Activated CD4-positive, alpha-beta memory T cell treated with anti-CD3 and anti-CD28 coated beads, Interleukin-2, amount 10 ng/mL, durations not matched to agents 7 days and 5 days (primary cell): ENCODE results near the gene PPP1CA. TPM values are rescaled to one million over a fixed set of nuclear protein-coding genes. Genes with fewer than 3 reads are reported as not detected.

ENCODE experiments used
- CTCF ChIA-PET: fragments of 350-600 bp; sonication (Branson Sonifier 250); formaldehyde crosslinking; loops from one replicate; lab custom pipeline; 2021; ENCODE audit warnings: antibody characterized with exemption, inconsistent platforms; lab: Charles Lee
- POLR2A ChIA-PET: fragments of 350-600 bp; sonication (Branson Sonifier 250); formaldehyde crosslinking; loops from one replicate; lab custom pipeline; 2021; ENCODE audit warnings: antibody characterized with exemption; lab: Charles Lee
- DNase-seq: peaks from one replicate; pipeline ENCODE4 v3.0.0-alpha.2; 2020
- H3K27ac Mint-ChIP-seq: one replicate; pipeline ENCODE4 v1.8.0; 2021; ENCODE audit warnings: mild to moderate bottlenecking, mixed read lengths
- H3K27me3 Mint-ChIP-seq: one replicate; pipeline ENCODE4 v1.8.0; 2021; ENCODE audit warnings: mixed read lengths
- H3K36me3 Mint-ChIP-seq: one replicate; pipeline ENCODE4 v1.8.0; 2021; ENCODE audit warnings: low read depth, mixed read lengths
- H3K4me1 Mint-ChIP-seq: one replicate; pipeline ENCODE4 v1.8.0; 2021; ENCODE audit warnings: mixed read lengths
- H3K4me3 Mint-ChIP-seq: one replicate; pipeline ENCODE4 v1.8.0; 2021; ENCODE audit warnings: mild to moderate bottlenecking, mixed read lengths
- H3K9me3 Mint-ChIP-seq: one replicate; pipeline ENCODE4 v1.8.0; 2021; ENCODE audit warnings: mixed read lengths
- total RNA-seq, 2 experiments: library from RNA; stranded (reverse); gene quantifications; one replicate each; pipeline ENCODE4 v1.2.3, GENCODE V29; 2021

The PPP1CA gene
- total RNA-seq = 100 to 1,000 TPM; 308 to 315 TPM

DNA sequence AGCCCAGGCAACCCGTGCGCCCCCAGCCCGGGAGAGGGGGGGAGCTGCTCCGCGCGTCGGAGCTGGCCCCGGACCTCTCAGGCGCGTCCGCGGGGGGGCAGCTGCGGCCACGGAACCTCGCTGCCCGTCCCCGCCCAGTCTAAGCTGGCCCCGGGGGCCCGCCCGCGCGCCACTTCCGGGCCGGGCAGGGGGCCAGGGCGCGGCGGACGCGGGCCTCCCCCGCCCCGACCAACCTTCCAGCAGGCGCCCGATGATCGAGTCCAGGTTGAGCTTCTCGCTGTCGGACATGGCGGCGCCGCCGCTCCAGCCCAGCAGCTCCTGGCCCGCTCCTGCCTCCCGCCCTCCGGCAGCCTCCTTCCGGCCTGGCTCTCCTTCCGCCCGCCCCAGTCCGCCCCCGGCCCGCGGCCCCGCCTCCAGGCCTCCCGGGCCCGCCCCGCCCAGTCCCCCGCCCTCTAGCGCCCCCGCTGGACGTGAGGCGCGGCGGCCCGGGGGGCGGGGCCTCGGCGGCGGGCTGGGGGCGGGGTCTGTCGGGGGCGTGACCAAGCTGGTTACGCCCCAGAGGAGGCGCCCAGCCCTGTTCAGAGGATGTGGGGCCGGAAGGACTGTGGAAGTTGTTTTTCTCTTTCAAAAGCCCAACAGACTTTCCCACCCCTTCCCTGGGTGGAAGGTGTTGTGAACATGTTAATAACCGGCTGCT is at the start of gene PPP1CA:
Gene PPP1CA, minus strand, starts transcription at position 364 of the 697 bp plus-strand sequence. Its CDS starts 76 bp downstream, at position 288.
- no peaks in the 10 kb centered on the region for H3K27me3 Mint-ChIP-seq
- peak within 1 kb of the TSS; percentile 99 for H3K27ac Mint-ChIP-seq
- H3K36me3 Mint-ChIP-seq = peaks cover 64% of the 10 kb centered on the region
- DNase-seq = peak; percentile 93
- ChIA-PET CTCF (interaction anchor here (0.6 to 6.4 kb wide), 32 partner anchors 10 to 228 kb away, joined by 3 to 67 read pairs (median 5); partner anchors contain the start of genes AIP, CLCF1, NUDT8 and PITPNM1), POLR2A (interaction anchor here (0.9 to 10.7 kb wide), 25 partner anchors 10 to 229 kb away, joined by 3 to 361 read pairs (median 7); partner anchors contain the start of genes AIP, CARNS1, CDK2AP2 and NUDT8)
- H3K9me3 Mint-ChIP-seq = no peaks in the 10 kb centered on the region
- H3K4me3 Mint-ChIP-seq = peak within 1 kb of the TSS; percentile 87
- peaks cover 68% of the 10 kb centered on the region for H3K4me1 Mint-ChIP-seq

DNA sequence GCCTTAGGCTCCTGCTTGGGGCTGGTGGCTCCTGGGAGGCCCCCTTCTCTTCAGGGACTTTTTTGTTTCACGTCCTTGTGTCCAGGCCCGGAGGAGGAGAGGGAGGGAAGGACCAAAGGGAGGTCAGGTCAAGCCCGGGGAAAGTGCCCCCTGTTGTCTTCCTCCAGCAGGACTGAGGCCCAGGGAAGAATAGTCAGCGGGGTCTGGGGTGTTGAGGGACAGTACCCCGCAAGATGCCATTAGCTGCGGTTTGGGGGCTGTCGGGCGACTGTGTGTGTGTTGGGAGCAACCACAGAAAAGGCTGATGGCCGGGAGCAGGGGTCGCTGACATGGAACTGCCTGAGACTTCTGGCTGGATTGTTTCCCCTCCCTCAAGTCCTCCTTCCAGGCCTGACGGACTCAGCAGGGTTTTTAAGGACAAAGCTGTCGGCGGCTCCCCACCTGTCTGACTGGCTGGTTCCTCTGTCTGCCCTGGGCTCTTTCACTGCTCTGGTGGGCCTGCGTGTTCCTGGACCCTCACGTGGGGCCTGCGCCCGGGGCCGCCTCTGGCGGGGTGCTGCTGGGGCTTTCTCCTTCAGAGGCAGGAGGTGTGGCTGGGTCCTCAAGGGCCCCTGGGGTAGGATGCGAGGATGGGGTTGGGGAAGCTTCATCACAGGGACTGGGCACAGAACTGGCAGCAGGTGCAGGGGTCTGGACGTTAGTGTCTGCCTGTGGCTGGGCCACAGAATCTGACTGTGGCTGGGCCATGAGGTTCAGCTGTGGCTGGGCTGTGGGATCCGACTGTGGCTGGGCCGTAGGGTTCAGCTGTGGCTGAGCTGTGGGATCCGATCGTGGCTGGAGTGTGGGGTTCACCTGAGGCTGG is 49.4 kb upstream of the PPP1CA start:
- Mint-ChIP-seq H3K4me3 (no peak overlapping the region), H3K36me3 (no peaks in the 10 kb centered on the region), H3K9me3 (no peaks in the 10 kb centered on the region), H3K27me3 (peaks cover 5% of the 10 kb centered on the region), H3K4me1 (peaks cover 30% of the 10 kb centered on the region), H3K27ac (no peak overlapping the region)
- CTCF ChIA-PET = no interaction called here
- POLR2A ChIA-PET = interaction anchor here (0.9 to 5.5 kb wide), 8 partner anchors 9 to 133 kb away, joined by 3 to 59 read pairs (median 6); partner anchors contain the start of genes AIP, PTPRCAP and TMEM134
- DNase-seq = no peak

DNA sequence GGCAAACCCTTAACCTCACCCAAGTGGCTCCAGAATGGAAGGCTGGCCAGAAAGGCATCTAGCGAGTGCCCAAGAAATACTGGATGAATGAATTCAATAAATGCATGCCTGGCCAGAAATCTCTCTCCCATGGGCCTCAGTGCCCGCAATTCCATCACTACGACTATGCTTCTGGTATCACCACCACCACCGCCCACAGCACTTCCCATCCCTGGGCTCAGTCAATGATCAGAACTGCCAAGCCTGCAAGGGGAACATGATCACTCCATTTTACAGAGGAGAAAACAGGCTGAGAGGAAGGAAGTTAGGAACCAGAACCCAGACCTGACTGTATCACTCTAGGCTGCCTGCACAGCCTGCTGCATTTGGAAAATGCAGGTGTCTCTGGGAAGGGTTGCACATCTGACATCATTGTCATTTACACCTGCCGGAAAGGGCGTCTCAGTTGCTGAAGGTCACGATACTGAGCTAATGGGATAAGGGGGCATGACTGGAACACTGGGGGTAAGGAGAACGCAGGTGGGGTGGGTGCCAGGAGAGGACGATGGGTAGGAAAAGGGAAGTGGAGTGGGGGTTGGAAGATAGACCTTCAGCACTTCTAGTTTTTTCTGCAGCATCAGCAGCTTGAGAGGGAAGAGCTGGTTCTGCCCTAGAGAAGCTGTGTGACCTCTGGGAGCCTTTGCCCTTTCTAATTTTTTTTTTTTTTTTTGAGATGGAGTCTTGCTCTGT is 47.6 kb upstream of the PPP1CA start:
- no peaks in the 10 kb centered on the region for H3K9me3 Mint-ChIP-seq
- DNase-seq = no peak
- ChIA-PET CTCF (interaction anchor here (0.9 kb wide), 1 partner anchor 48 kb away, joined by 3 read pairs; the partner anchor contains the start of gene PPP1CA), POLR2A (interaction anchor here (1.1 to 5.5 kb wide), 4 partner anchors 11 to 21 kb away, joined by 3 to 59 read pairs (median 6); partner anchors contain the start of genes PTPRCAP and RPS6KB2)
- H3K4me1 Mint-ChIP-seq = peaks cover 48% of the 10 kb centered on the region
- no peak overlapping the region for H3K4me3 Mint-ChIP-seq
- no peak overlapping the region for H3K27ac Mint-ChIP-seq
- H3K36me3 Mint-ChIP-seq = no peaks in the 10 kb centered on the region
- peaks cover 5% of the 10 kb centered on the region for H3K27me3 Mint-ChIP-seq

DNA sequence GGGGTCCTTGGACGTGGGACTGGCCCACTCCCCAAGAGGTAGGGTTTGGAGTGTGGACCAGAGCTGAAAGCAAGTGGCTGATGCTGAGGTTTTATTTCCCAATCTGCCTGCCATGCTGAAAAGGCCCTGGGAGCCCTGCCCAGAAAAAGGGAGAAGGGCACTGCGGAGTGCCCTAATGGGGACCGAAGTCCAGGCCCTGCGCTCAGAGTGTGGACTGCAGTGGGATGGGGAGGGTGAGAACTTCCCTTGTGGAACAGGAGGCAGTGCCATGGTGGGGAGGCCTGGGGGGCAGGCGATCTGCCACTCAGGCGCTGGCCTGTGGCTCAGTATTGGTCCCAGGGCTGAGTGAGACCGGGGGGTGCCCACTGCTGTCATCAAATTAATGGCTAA is 46.6 kb upstream of the PPP1CA start:
- Mint-ChIP-seq H3K27me3 (peaks cover 5% of the 10 kb centered on the region), H3K4me3 (no peak overlapping the region), H3K9me3 (no peaks in the 10 kb centered on the region), H3K27ac (peak overlapping the region; percentile 47), H3K4me1 (peaks cover 52% of the 10 kb centered on the region), H3K36me3 (no peaks in the 10 kb centered on the region)
- ChIA-PET CTCF (interaction anchor here (1.0 kb wide), 1 partner anchor 9 kb away, joined by 3 read pairs; no protein-coding TSS in a partner anchor), POLR2A (interaction anchor here (1.0 to 5.5 kb wide), 5 partner anchors 10 to 20 kb away, joined by 3 to 59 read pairs (median 4); partner anchors contain the start of genes PTPRCAP and RPS6KB2)
- no peak for DNase-seq

DNA sequence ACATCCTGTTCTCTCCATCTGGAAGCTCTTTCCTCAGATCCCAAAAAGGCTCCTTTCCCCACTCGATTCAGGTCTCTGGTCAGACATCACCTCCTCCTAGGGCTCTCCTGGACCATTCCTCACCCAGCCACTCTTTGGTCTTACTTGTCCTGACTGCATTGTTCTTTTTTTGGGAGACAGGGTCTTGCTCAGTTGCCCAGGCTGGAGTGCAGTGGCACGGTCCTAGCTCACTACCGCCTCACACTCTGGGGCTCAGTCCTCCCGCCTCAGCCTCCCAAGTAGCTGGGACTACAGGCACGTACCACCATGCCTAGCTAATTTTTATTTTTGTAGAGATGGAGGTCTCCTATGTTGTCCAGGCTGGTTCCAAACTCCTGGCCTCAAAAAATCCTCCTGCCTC is 43.9 kb upstream of the PPP1CA start:
- Mint-ChIP-seq H3K4me3 (peak overlapping the region; percentile 9), H3K9me3 (no peaks in the 10 kb centered on the region), H3K36me3 (peaks cover 4% of the 10 kb centered on the region), H3K27me3 (peaks cover 2% of the 10 kb centered on the region), H3K4me1 (peaks cover 72% of the 10 kb centered on the region), H3K27ac (peak overlapping the region; percentile 82)
- POLR2A ChIA-PET = interaction anchor here (1.0 to 1.9 kb wide), 4 partner anchors 9 to 59 kb away, joined by 3 to 13 read pairs (median 6); partner anchors contain the start of genes PITPNM1 and PTPRCAP
- CTCF ChIA-PET = no interaction called here
- DNase-seq = no peak

DNA sequence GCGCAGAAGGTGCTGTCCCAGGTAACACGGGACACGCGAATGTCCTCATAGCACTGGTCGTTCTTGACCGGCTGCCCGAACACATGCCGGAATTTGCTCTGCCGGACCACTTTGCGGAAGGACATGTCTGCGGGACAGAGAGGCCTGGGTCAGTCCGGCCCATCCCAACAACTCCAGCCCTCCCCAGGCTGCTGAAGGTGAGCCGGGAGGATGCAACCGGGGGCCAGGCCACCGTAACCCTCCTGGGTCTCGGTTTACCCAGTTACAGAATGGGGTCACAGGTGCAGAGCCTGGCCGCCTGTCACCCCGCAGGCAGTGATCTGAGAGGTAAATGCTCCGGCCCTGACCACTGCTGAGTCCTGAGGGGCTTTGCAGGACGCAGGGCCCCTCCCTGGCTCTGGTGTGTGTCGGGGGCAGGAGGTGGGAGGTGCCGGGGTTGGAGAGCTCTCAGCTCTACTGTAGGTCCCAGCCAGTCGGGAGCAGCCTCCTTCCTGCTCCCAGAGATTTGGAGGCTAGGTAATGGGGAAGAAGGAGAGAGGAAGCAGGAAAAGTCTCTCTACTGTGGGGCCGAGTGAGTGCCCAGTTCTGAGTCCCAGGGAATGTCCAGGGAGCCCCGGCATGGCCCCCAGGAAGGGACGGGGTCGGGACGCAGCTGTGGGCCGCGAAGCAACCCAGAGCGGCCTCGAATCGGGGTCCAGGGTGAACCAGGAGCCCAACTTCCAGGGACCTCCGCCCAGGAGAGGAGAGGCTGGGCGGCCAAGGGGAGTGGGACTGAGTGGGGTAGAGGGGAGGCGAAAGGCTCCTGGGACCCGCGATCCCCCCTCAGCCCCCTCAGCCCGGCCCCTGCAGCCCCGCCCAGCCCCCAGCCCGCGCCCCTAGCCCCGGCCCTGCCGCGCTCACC is 41.1 kb upstream of the PPP1CA start:
- peak overlapping the region; percentile 97 for H3K27ac Mint-ChIP-seq
- ChIA-PET CTCF (no interaction called here), POLR2A (interaction anchor here (1.1 to 1.4 kb wide), 4 partner anchors 14 to 35 kb away, joined by 3 to 5 read pairs (median 4); partner anchors contain the start of gene RPS6KB2)
- H3K4me1 Mint-ChIP-seq = peaks cover 78% of the 10 kb centered on the region
- H3K36me3 Mint-ChIP-seq = peaks cover 24% of the 10 kb centered on the region
- no peaks in the 10 kb centered on the region for H3K9me3 Mint-ChIP-seq
- H3K27me3 Mint-ChIP-seq = no peaks in the 10 kb centered on the region
- no peak for DNase-seq
- H3K4me3 Mint-ChIP-seq = peak overlapping the region; percentile 60

DNA sequence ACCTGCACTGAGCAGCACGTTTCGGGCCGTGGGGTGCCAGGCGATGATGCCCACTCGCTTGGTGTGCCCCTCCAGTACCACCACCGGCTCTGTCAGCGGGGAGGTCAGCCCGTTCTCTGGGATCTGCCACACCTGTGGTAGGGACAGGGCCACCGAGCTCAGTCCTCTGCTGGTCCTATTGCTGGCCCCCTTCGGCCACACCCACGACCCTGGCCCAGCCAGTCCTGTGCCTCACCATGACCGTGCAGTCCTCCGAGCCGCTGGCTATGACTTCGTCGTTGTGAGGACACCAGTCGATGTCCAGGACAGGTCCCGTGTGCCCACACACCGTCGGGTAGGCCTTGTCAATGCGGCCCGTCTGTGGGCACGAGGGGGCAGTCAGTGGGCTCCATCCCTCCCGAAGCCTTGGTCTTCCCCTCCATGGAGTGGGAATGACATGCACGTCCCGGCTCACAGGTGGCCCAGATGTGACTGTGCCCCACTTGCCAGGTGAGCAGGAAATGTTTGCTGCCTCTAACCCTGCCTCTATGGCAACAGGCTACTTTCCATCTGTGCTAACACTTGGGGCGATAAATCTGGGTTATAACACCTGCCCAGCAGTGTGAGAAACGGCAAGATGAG is 40.2 kb upstream of the PPP1CA start:
- DNase-seq = no peak
- no peaks in the 10 kb centered on the region for H3K9me3 Mint-ChIP-seq
- ChIA-PET POLR2A (interaction anchor here (1.1 to 15.2 kb wide), 6 partner anchors 9 to 42 kb away, joined by 3 to 361 read pairs (median 85); partner anchors contain the start of genes AIP, PPP1CA, RPS6KB2 and TBC1D10C), CTCF (interaction anchor here (0.9 kb wide), 1 partner anchor 59 kb away, joined by 3 read pairs; no protein-coding TSS in a partner anchor)
- peaks cover 31% of the 10 kb centered on the region for H3K36me3 Mint-ChIP-seq
- H3K27me3 Mint-ChIP-seq = no peaks in the 10 kb centered on the region
- peak overlapping the region; percentile 60 for H3K4me3 Mint-ChIP-seq
- peaks cover 70% of the 10 kb centered on the region for H3K4me1 Mint-ChIP-seq
- H3K27ac Mint-ChIP-seq = peak overlapping the region; percentile 97

DNA sequence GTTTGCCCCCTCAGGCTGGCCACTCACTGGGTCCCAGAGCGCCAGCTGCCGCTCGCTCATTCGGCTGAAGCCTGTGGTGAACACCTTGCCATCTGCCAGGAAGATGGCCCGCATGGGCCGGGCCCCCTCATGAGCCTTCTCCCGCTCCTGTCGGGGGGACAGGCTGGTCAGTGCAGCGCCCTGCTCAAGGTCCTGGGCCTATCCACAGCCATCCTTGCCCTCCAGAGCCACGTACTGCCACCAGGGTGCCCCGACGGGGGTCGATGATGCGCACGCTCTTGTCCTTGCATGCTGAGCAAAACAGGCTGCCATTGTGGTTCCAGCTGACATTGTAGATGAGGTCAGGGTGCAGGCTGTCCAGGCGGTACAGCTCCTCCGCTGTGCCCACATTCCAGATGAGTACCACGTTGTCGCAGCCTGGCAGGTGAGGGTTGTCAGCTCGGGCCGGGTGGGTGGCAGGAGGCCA is 39.5 kb upstream of the PPP1CA start:
- Mint-ChIP-seq H3K4me3 (peak overlapping the region; percentile 9), H3K27ac (peak overlapping the region; percentile 97), H3K9me3 (no peaks in the 10 kb centered on the region), H3K27me3 (no peaks in the 10 kb centered on the region), H3K36me3 (peaks cover 37% of the 10 kb centered on the region), H3K4me1 (peaks cover 67% of the 10 kb centered on the region)
- ChIA-PET CTCF (interaction anchor here (0.9 kb wide), 1 partner anchor 58 kb away, joined by 3 read pairs; no protein-coding TSS in a partner anchor), POLR2A (interaction anchor here (0.8 to 15.2 kb wide), 12 partner anchors 9 to 201 kb away, joined by 3 to 361 read pairs (median 6); partner anchors contain the start of genes AIP, CDK2AP2, PPP1CA and RPS6KB2)
- DNase-seq = no peak

DNA sequence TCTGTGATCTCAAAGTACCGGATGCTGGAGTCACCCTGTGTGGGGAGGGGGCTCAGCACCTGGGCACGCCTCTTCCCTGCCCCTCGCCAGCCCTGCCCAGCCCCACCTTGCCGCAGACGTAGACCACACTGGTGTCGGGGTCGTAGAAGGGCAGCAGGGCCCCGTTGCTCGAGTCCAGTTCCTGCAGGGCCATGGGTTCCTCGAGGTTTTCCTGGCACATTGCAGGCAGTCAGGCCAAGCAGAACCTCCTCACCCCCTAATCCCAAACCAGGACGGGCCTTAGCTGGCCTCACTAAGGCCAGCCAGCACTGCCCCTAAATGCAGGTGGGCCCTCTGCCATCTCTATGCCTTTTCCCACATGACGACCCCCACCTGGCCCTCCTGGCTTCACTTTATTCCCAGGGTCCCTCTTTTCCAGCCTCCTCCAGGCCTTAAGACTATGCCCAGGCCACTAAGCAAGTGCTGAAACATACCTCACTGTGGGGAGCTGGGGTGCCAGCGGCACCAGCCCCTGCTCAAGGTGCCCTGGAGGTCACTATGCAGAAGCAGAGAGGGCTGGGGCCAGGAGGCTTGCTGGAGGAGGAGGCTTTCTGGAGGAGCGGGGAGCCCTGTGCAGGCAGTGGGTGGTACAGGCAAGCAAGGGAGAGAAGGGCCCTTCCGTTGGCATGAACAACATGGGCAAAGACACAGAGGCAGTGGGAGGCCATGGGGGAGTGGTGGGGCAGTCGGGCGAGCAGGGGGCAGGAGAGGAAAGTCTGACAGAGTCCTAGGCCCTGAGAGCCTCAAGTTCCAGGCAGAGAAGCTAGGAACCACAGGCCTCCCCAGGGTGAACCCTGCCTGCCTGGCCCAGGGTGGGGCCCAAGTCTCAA is 38.8 kb upstream of the PPP1CA start:
- peaks cover 42% of the 10 kb centered on the region for H3K36me3 Mint-ChIP-seq
- DNase-seq = peak; percentile 47
- H3K4me1 Mint-ChIP-seq = peaks cover 64% of the 10 kb centered on the region
- H3K27me3 Mint-ChIP-seq = no peaks in the 10 kb centered on the region
- H3K4me3 Mint-ChIP-seq = peak overlapping the region; percentile 94
- H3K9me3 Mint-ChIP-seq = no peaks in the 10 kb centered on the region
- CTCF ChIA-PET = interaction anchor here (0.9 to 2.4 kb wide), 4 partner anchors 26 to 65 kb away, joined by 3 to 12 read pairs (median 4); partner anchors contain the start of gene PITPNM1
- peak overlapping the region; percentile 97 for H3K27ac Mint-ChIP-seq
- POLR2A ChIA-PET = interaction anchor here (0.8 to 15.2 kb wide), 16 partner anchors 8 to 201 kb away, joined by 3 to 361 read pairs (median 25); partner anchors contain the start of genes AIP, CDK2AP2, PPP1CA and RAD9A
